NCI-H345 treated with DMSO at 0.1 percent for 48 hours (cell line): ENCODE results near the gene SLC9A9.

ENCODE experiments used
- DNase-seq: peaks from one replicate; lab custom pipeline; 2025; ENCODE audit not compliant: unreplicated experiment; lab: John Stamatoyannopoulos, UW

Gene SLC9A9

GRCh38 chr3:143266927-143267326 lies 581.3 kb downstream of the SLC9A9 start:
- no peak for DNase-seq

GRCh38 chr3:143266511-143266910 lies 581.8 kb downstream of the SLC9A9 start:
- no peak for DNase-seq

GRCh38 chr3:143265501-143266070 lies 582.7 kb downstream of the SLC9A9 start:
- DNase-seq, result no peak

- no peak for DNase-seq
Measured at GRCh38 chr3:143263852-143264513, 584.3 kb downstream of the SLC9A9 start.

GRCh38 chr3:143261848-143262247 lies 586.4 kb downstream of the SLC9A9 start:
- no peak for DNase-seq

- DNase-seq, result no peak
Measured at GRCh38 chr3:143258692-143259091, 589.6 kb downstream of the SLC9A9 start.

GRCh38 chr3:143256416-143256815 lies 591.9 kb downstream of the SLC9A9 start:
- no peak for DNase-seq

- DNase-seq, result no peak
Measured at GRCh38 chr3:143255739-143256138, 592.5 kb downstream of the SLC9A9 start.

GRCh38 chr3:143252931-143253330 lies 595.3 kb downstream of the SLC9A9 start:
- no peak for DNase-seq

GRCh38 chr3:143249014-143249413 lies 599.3 kb downstream of the SLC9A9 start:
- no peak for DNase-seq

GRCh38 chr3:143247073-143247472 lies 601.2 kb downstream of the SLC9A9 start:
- no peak for DNase-seq

GRCh38 chr3:143245692-143246091 lies 602.6 kb downstream of the SLC9A9 start:
- DNase-seq, result no peak

GRCh38 chr3:143244516-143245063 lies 603.7 kb downstream of the SLC9A9 start:
- no peak for DNase-seq

- DNase-seq, result no peak
Measured at GRCh38 chr3:143243686-143244085, 604.6 kb downstream of the SLC9A9 start.

GRCh38 chr3:143242691-143243090 lies 605.6 kb downstream of the SLC9A9 start:
- no peak for DNase-seq

GRCh38 chr3:143242101-143242500 lies 606.2 kb downstream of the SLC9A9 start:
- no peak for DNase-seq

GRCh38 chr3:143241481-143241951 lies 606.8 kb downstream of the SLC9A9 start:
- DNase-seq, result no peak

- DNase-seq, result no peak
Measured at GRCh38 chr3:143240886-143241285, 607.4 kb downstream of the SLC9A9 start.

GRCh38 chr3:143239031-143239430 lies 609.2 kb downstream of the SLC9A9 start:
- DNase-seq, result no peak

- DNase-seq, result no peak
Measured at GRCh38 chr3:143237077-143237627, 611.1 kb downstream of the SLC9A9 start.

- no peak for DNase-seq
Measured at GRCh38 chr3:143236226-143236964, 611.9 kb downstream of the SLC9A9 start.
